ENCODE data around the gene OBSCN.

DNA sequence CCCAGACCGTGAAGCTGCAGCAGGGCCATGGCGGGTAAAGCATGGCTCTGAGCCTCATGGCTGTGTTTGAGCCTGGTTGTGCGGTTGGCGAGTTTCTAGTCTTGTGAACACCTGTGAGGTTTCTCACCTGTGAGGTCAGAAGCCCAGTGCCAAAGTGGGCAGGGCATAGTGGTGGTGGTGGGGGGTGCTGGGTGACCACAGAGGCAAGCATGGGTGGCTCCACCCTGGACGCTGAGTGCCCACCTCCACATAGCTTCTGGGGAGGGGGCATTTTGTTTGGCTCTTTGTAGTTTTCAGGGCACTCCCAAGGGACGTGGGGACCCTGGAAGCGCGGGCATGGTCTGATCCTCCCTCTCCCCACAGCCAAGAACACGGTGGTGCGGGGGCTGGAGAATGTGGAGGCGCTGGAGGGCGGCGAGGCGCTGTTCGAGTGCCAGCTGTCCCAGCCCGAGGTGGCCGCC lies 107.7 kb downstream of the OBSCN start:
- no peak for TF ChIP-seq CTCF (IDR thresholded peaks at IDR 0.05)
- TF ChIP-seq POLR2A (IDR thresholded peaks at IDR 0.05): no peak

All from adrenal gland (tissue), 5 donors.